UCSD-AML1 (cell line): Measurements from ENCODE around the gene ENPP3.

Experiments
- DNase-seq: peaks from one replicate; lab custom pipeline; 2025; ENCODE audit not compliant: unreplicated experiment; lab: John Stamatoyannopoulos, UW

Gene ENPP3

DNA sequence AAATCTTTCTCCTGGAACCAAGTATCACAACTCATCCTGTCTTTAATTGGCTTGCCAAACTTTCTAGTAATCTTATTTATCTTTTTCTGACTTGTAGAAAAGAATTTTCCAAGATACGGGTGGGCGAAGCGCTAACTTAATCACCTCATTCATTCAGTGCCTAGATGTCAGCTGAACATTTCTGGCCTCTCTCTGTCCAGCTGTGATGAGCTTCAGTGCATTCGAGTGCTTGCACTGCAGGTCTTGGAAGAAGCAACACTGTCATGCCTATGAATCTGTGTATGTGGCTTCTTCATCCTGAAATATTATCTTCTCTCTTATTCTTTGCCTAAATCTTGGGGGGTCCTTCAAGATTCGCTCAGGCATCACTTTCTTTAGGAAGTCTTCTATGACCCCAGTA, 154.4 kb downstream of the ENPP3 start:
- no peak for DNase-seq

DNA sequence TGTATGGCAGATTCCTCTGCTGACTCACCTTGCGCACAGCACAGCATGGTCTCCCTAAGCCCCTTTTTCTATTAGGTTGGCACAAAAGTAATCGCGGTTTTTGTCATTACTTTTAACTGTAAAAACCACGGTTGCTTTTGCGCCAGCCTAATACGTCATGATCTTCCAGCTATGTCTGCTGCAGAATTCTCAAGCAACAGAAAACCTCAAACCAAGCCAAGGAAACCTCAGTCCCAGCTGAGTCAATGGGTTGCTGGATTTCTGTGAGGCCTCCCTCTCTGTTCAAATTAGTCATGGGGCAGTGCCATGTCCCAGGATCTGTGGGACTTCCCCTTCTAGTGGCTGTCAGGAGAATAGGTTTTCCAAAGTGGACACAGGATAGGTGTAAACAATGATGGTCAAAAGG, 155.0 kb downstream of the ENPP3 start:
- DNase-seq: no peak

DNA sequence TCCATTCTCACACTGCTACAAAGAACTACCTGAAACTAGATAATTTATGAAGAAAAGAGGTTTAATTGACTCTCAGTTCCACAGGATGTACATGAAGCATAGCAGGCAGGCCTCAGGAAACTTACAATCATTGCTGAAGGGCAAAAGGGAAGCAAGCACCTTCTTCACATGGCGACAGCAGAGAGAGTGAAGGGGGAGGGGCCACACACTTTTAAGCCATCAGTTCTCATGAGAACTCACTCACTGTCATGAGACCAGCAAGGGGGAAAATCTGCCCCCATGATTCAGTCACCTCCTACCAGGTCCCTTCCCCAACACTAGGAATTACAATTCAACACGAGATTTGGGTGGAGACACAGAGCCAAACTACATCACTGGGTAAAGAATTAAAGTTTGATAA, 158.3 kb downstream of the ENPP3 start:
- no peak for DNase-seq
